ENCODE measurements around the gene KIAA2012. TPM values are rescaled to one million over a fixed set of nuclear protein-coding genes. Genes with fewer than 3 reads are reported as not detected.
A peak's percentile ranks its signal among the peaks of the same experiment; 100 is the strongest.

The KIAA2012 gene
- total RNA-seq, 1 donor from 2014 or later: not detected

DNA sequence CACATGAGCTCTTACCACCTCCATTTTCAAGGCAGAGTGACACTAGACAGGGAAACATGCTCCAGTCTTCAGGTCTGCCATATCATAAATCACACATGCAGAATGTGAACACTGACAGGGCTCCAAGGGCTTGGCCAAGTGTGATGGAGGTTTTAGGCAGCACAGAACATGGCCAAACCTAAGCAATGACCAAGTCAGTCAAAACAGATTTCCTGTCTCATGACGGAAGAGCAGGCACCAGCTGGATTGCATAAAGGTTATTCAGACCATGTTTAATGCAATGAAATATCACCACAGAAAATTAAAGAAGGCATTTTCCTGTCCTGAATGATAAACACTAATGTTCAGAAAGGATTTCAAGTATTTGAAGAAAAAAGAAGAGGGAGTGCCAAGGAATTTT lies 92.9 kb downstream of the KIAA2012 start:
- no peaks in the 10 kb centered on the region for H3K36me3 Mint-ChIP-seq (ENCODE audit: unreplicated experiment)

DNA sequence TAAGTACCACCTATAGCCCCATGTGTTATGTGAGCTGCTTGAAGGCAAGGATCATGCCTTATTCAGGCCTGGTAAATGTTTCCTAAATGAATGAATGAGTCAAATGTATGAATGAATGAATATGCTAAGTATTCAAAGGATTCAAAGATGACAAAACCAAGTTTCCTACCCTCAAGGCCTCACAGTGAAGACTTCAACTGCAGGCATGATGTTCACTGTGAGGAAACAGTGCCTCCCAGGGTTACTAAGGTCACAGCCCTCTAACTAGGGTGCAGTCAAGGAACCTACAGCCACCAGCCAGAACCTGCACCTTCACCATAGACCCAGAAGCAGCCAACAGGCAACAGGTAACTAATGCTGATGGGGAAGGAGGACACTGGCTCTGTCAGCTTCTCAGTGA lies 96.1 kb downstream of the KIAA2012 start:
- H3K36me3 Mint-ChIP-seq (ENCODE audit: unreplicated experiment): no peaks in the 10 kb centered on the region
- peaks cover 3% of the 10 kb centered on the region for H3K4me1 Mint-ChIP-seq (ENCODE audit: low read depth, unreplicated experiment)
- DNase-seq: no peak
- TF ChIP-seq CTCF (IDR thresholded peaks at IDR 0.05; ENCODE audit: partially characterized antibody, unreplicated experiment): no peak
- no peak overlapping the region for H3K27ac Mint-ChIP-seq (ENCODE audit: unreplicated experiment)
- no peaks in the 10 kb centered on the region for H3K27me3 Mint-ChIP-seq (ENCODE audit: unreplicated experiment)
- H3K4me3 Mint-ChIP-seq (ENCODE audit: unreplicated experiment): no peak overlapping the region
- H3K9me3 Mint-ChIP-seq (ENCODE audit: unreplicated experiment): peaks cover 1% of the 10 kb centered on the region

More for the DNA sequence above, 92.9 kb downstream of the KIAA2012 start:
- Mint-ChIP-seq H3K27me3 (ENCODE audit: unreplicated experiment) (peaks cover 2% of the 10 kb centered on the region), H3K9me3 (ENCODE audit: unreplicated experiment) (peaks cover under 1% of the 10 kb centered on the region), H3K4me3 (ENCODE audit: unreplicated experiment) (no peak overlapping the region), H3K27ac (ENCODE audit: unreplicated experiment) (no peak overlapping the region), H3K4me1 (ENCODE audit: low read depth, unreplicated experiment) (peaks cover 5% of the 10 kb centered on the region)
- DNase-seq: no peak
- no peak for TF ChIP-seq CTCF (IDR thresholded peaks at IDR 0.05; ENCODE audit: partially characterized antibody, unreplicated experiment)

DNA sequence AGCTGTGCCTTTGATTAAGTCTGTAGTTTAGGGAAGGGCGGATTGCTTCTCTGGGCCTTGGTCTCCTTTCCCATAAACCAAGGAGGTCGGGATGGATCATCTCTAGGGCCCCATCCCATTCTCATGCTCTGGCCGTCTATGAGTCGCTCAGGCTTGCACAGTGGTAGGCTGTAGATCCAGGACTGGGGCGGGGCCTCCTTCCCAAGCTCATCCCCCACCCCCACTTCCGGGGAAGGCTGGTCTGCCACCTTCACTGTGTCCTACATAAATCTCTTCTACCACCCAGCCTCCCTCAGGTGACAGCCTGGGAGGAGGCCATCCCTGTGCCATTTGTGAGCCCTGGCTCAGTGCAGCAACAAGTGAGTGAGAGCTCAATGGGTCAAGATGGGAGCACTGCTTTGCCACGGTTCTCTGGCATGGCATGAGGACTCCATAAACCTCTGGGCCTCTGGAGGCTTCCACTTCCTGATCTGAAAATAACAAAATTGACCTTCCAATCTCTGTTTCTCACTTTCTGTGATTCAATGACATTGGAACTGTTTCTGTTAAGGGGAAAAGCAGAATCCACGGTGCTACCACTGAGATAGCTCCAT lies 96.9 kb downstream of the KIAA2012 start:
- Mint-ChIP-seq H3K4me3 (ENCODE audit: unreplicated experiment) (no peak overlapping the region), H3K9me3 (ENCODE audit: unreplicated experiment) (peaks cover 1% of the 10 kb centered on the region)
- no peak for DNase-seq

DNA sequence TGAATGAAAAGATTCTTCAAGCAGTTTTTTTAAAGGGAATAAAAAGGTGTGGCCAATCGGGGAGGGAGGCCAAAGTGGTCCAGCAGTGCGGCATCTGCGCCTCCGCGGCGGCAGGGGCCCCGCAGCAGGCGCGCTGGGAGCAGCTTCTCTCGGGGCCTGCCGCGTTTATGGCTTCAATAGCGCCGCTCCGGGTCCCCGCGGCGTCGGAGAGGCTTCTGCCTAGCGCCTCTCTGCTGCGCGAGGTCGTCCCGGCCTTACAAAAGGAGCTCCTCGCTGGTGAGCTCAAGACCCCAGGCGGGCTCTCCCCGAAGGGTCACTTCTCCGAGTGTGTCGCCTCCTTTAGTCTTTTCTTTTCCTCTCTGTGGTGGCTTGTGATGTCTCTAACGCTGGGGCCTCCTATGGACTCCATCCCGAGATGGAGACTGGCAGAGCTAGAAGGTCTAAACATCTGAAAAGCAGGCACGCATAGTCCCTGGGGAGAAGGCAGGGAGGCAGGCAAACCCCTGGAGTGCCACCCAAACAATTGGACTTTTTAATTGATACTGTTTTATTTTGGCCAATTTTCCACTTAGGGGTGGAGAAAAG lies 98.3 kb downstream of the KIAA2012 start:
- no peak overlapping the region for H3K27ac Mint-ChIP-seq (ENCODE audit: unreplicated experiment)

More for the DNA sequence above, 96.9 kb downstream of the KIAA2012 start:
- H3K27ac Mint-ChIP-seq (ENCODE audit: unreplicated experiment): no peak overlapping the region
- H3K36me3 Mint-ChIP-seq (ENCODE audit: unreplicated experiment): no peaks in the 10 kb centered on the region
- no peaks in the 10 kb centered on the region for H3K27me3 Mint-ChIP-seq (ENCODE audit: unreplicated experiment)
- H3K4me1 Mint-ChIP-seq (ENCODE audit: low read depth, unreplicated experiment): peaks cover 3% of the 10 kb centered on the region
- no peak for TF ChIP-seq CTCF (IDR thresholded peaks at IDR 0.05; ENCODE audit: partially characterized antibody, unreplicated experiment)

More for the DNA sequence above, 98.3 kb downstream of the KIAA2012 start:
- peaks cover 1% of the 10 kb centered on the region for H3K9me3 Mint-ChIP-seq (ENCODE audit: unreplicated experiment)
- DNase-seq: peak; percentile 61
- H3K4me3 Mint-ChIP-seq (ENCODE audit: unreplicated experiment): peak overlapping the region; percentile 67
- no peak for TF ChIP-seq CTCF (IDR thresholded peaks at IDR 0.05; ENCODE audit: partially characterized antibody, unreplicated experiment)
- H3K36me3 Mint-ChIP-seq (ENCODE audit: unreplicated experiment): no peaks in the 10 kb centered on the region
- peaks cover 3% of the 10 kb centered on the region for H3K4me1 Mint-ChIP-seq (ENCODE audit: low read depth, unreplicated experiment)
- H3K27me3 Mint-ChIP-seq (ENCODE audit: unreplicated experiment): no peaks in the 10 kb centered on the region

All from glutamatergic neuron (in vitro differentiated cells).